CD4-positive, alpha-beta T cell (primary cell): ENCODE results near the gene PCDH9. TPM values are rescaled to one million over a fixed set of nuclear protein-coding genes. Genes with fewer than 3 reads are reported as not detected.
"Not testable (repeated sequence)": the region's sequence is repeated elsewhere in the genome, so short reads cannot be mapped to it uniquely, and the experiment has no call there.

Experiments
- ATAC-seq: fragments of 200-7000 bp; cut with Tn5 transposase; one replicate; pipeline ENCODE4 v1.10.0; 2022; ENCODE audit warnings: mild to moderate bottlenecking; ENCODE audit not compliant: poor library complexity
- CTCF ChIA-PET: fragments of 350-600 bp; sonication (Branson Sonifier 250); formaldehyde crosslinking; loops from one replicate; lab custom pipeline; 2021; ENCODE audit warnings: antibody characterized with exemption, inconsistent platforms; lab: Charles Lee
- POLR2A ChIA-PET: fragments of 350-600 bp; sonication (Branson Sonifier 250); formaldehyde crosslinking; loops from one replicate; lab custom pipeline; 2021; ENCODE audit warnings: antibody characterized with exemption, inconsistent platforms; lab: Charles Lee
- DNase-seq, 14 experiments: peaks; one replicate each; pipeline ENCODE4 v3.0.0-alpha.2; 2013 to 2020; ENCODE audit warnings: mixed read lengths in 2 of 14
- H3K27ac ChIP-seq, 2 donors: one replicate each; pipeline versions ENCODE4 v1.5.1 to v1.7.0; 2013; ENCODE audit warnings: low read length in 2 of 2, low read depth in 1 of 2, mild to moderate bottlenecking in 1 of 2
- H3K27me3 ChIP-seq, 2 experiments: 1 replicate in 1 of 2; 2 replicates in 1 of 2; pipeline versions ENCODE4 v1.6.1 to v1.7.0; 2013; ENCODE audit warnings: low read length in 2 of 2, control low read depth in 1 of 2, mild to moderate bottlenecking in 1 of 2, moderate library complexity in 1 of 2; ENCODE audit not compliant: insufficient read depth in 2 of 2, control insufficient read depth in 1 of 2
- H3K36me3 ChIP-seq: one replicate; pipeline ENCODE4 v1.6.1; 2013; ENCODE audit warnings: low read length, control low read depth; ENCODE audit not compliant: insufficient read depth
- H3K4me1 ChIP-seq: one replicate; pipeline ENCODE4 v1.6.1; 2013; ENCODE audit warnings: low read length, control low read depth; ENCODE audit not compliant: insufficient read depth
- H3K4me3 ChIP-seq: one replicate; pipeline ENCODE4 v1.5.1; 2013; ENCODE audit warnings: mild to moderate bottlenecking, low read length, moderate library complexity
- H3K9me3 ChIP-seq, 2 experiments: 1 replicate in 1 of 2; 2 replicates in 1 of 2; pipeline versions ENCODE4 v1.6.1 to v1.7.0; 2013; ENCODE audit warnings: low read length in 2 of 2, mild to moderate bottlenecking in 2 of 2, control low read depth in 1 of 2, moderate library complexity in 1 of 2; ENCODE audit not compliant: control insufficient read depth in 1 of 2, insufficient read depth in 1 of 2
- H3K27ac Mint-ChIP-seq: one replicate; pipeline ENCODE4 v1.8.0; 2020; ENCODE audit warnings: mixed read lengths
- H3K27me3 Mint-ChIP-seq: one replicate; pipeline ENCODE4 v1.8.0; 2021; ENCODE audit warnings: mixed read lengths
- H3K36me3 Mint-ChIP-seq: one replicate; pipeline ENCODE4 v1.8.0; 2021; ENCODE audit warnings: low read depth, mixed read lengths
- H3K4me1 Mint-ChIP-seq: one replicate; pipeline ENCODE4 v1.8.0; 2021; ENCODE audit warnings: low read depth, mixed read lengths
- H3K4me3 Mint-ChIP-seq: one replicate; pipeline ENCODE4 v1.8.0; 2020; ENCODE audit warnings: mild to moderate bottlenecking, mixed read lengths
- H3K9me3 Mint-ChIP-seq: one replicate; pipeline ENCODE4 v1.8.0; 2020; ENCODE audit warnings: mixed read lengths
- intact Hi-C, 2 experiments: fragments of 100-400 bp; cut with DNase I in 1 of 2; cut with micrococcal nuclease in 1 of 2; formaldehyde crosslinking; loops; one replicate each; pipeline versions ENCODE4 v1.15.1 to v1.9.0; 2023 to 2025; cut with DNase I, micrococcal nuclease
- total RNA-seq, 174 experiments: library from RNA in 2 of 174; stranded (reverse) in 2 of 174; gene quantifications; one replicate each; pipeline ENCODE4 v1.2.3 and lab custom pipeline; 2021 to 2026
- TF ChIP-seq, protein P1 (sequence below): fragments of 200-600 bp; IDR thresholded peaks from one replicate; pipeline ENCODE4 v1.8.0; 2022; ENCODE audit warnings: antibody characterized with exemption, mild to moderate bottlenecking

PCDH9 gene
- total RNA-seq, 2 experiments from 2014 or later = 0.08 to 0.19 TPM

DNA sequence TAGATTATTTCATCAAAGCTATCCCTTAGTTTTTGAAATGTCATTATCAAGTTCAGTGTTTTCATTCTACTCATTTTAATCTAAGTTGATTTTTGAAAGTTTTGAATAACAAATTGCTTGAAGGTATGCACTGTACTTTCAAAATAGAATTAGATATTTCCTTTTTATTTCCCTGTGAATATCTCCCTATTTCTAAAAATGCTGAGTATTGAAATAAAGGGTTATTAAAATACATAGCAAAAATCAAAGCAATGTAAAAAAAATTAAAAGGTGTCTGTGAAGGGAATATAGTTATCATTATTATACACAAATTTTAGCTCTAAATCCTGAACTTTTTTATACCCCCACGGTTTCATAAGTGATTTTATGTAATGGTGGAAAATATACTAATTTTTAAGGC lies 967.8 kb downstream of the PCDH9 start:
- CTCF ChIA-PET = no interaction called here
- POLR2A ChIA-PET = no interaction called here
- no peak for ATAC-seq

DNA sequence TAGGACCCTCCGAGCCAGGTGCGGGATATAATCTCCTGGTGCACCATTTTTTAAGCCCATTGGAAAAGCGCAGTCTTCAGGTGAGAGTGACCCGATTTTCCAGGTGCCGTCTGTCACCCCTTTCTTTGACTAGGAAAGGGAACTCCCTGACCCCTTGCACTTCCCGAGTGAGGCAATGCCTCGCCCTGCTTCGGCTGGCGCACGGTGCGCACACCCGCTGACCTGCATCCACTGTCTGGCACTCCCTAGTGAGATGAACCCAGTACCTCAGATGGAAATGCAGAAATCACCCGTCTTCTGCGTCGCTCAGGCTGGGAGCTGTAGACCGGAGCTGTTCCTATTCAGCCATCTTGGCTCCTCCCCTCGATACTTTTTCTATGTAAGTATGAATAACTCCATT lies 970.7 kb downstream of the PCDH9 start:
- H3K27ac ChIP-seq, H3K27me3 ChIP-seq, H3K9me3 Mint-ChIP-seq, H3K4me1 ChIP-seq, H3K4me3 Mint-ChIP-seq, intact Hi-C loops, H3K4me3 ChIP-seq, H3K4me1 Mint-ChIP-seq, CTCF ChIA-PET, ATAC-seq, DNase-seq, H3K36me3 ChIP-seq, H3K27ac Mint-ChIP-seq, H3K36me3 Mint-ChIP-seq, H3K27me3 Mint-ChIP-seq: not testable (repeated sequence)
- H3K9me3 ChIP-seq = peaks cover 0 to 17% of the 10 kb centered on the region in 2 experiments
- POLR2A ChIA-PET = interaction anchor here (0.6 kb wide), 1 partner anchor 1143 kb away, joined by 3 read pairs; no protein-coding TSS in a partner anchor

More for the DNA sequence above, 967.8 kb downstream of the PCDH9 start:
- H3K36me3 ChIP-seq = no peaks in the 10 kb centered on the region
- no peaks in the 10 kb centered on the region for H3K27me3 ChIP-seq
- no peak overlapping the region for H3K4me3 ChIP-seq
- DNase-seq = no peak
- no peaks in the 10 kb centered on the region for H3K4me1 Mint-ChIP-seq
- H3K27ac Mint-ChIP-seq = no peak overlapping the region
- no peak overlapping the region for H3K4me3 Mint-ChIP-seq
- H3K27me3 Mint-ChIP-seq = no peaks in the 10 kb centered on the region
- no peaks in the 10 kb centered on the region for H3K4me1 ChIP-seq
- H3K9me3 ChIP-seq = peaks cover 0 to 19% of the 10 kb centered on the region in 2 experiments
- no peaks in the 10 kb centered on the region for H3K36me3 Mint-ChIP-seq
- H3K9me3 Mint-ChIP-seq = peaks cover 3% of the 10 kb centered on the region
- H3K27ac ChIP-seq = no peak overlapping the region
- intact Hi-C loops = no loop called here
- TF ChIP-seq, protein P1, sequence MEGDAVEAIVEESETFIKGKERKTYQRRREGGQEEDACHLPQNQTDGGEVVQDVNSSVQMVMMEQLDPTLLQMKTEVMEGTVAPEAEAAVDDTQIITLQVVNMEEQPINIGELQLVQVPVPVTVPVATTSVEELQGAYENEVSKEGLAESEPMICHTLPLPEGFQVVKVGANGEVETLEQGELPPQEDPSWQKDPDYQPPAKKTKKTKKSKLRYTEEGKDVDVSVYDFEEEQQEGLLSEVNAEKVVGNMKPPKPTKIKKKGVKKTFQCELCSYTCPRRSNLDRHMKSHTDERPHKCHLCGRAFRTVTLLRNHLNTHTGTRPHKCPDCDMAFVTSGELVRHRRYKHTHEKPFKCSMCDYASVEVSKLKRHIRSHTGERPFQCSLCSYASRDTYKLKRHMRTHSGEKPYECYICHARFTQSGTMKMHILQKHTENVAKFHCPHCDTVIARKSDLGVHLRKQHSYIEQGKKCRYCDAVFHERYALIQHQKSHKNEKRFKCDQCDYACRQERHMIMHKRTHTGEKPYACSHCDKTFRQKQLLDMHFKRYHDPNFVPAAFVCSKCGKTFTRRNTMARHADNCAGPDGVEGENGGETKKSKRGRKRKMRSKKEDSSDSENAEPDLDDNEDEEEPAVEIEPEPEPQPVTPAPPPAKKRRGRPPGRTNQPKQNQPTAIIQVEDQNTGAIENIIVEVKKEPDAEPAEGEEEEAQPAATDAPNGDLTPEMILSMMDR = no peak
